ACC112 (cell line): Measurements from ENCODE around the gene MIGA1.
"Not testable (repeated sequence)": the region's sequence is repeated elsewhere in the genome, so short reads cannot be mapped to it uniquely, and the experiment has no call there.

ENCODE experiments used
- H2AFZ ChIP-seq: fragments of 200-600 bp; sonication (generic); one replicate; pipeline ENCODE4 v1.6.0; 2017; ENCODE audit warnings: antibody characterized with exemption, low read length; ENCODE audit not compliant: unreplicated experiment
- H3K27ac ChIP-seq: fragments of 200-600 bp; sonication (generic); 2 replicates; pipeline ENCODE4 v1.5.1; 2014; ENCODE audit warnings: low read depth, mild to moderate bottlenecking, antibody characterized with exemption, low read length, moderate library complexity
- H3K27me3 ChIP-seq: fragments of 200-600 bp; sonication (generic); 2 replicates; pipeline ENCODE4 v1.6.1; 2014; ENCODE audit warnings: mild to moderate bottlenecking, antibody characterized with exemption, low read length, moderate library complexity, mixed read lengths; ENCODE audit not compliant: insufficient read depth
- H3K36me3 ChIP-seq: fragments of 200-600 bp; sonication (generic); 2 replicates; pipeline ENCODE4 v1.6.1; 2016; ENCODE audit warnings: mild to moderate bottlenecking, antibody characterized with exemption, low read length, moderate library complexity, mixed read lengths; ENCODE audit not compliant: insufficient read depth
- H3K4me1 ChIP-seq: fragments of 200-600 bp; sonication (generic); one replicate; pipeline ENCODE4 v1.6.1; 2016; ENCODE audit warnings: low read length, mixed read lengths; ENCODE audit not compliant: insufficient read depth, unreplicated experiment, control insufficient read depth
- H3K4me3 ChIP-seq: fragments of 200-600 bp; sonication (generic); 2 replicates; pipeline ENCODE4 v1.5.1; 2014; ENCODE audit warnings: mild to moderate bottlenecking, low read depth, low read length
- H3K79me2 ChIP-seq: fragments of 200-600 bp; sonication (generic); one replicate; pipeline ENCODE4 v1.6.0; 2016; ENCODE audit warnings: low read length; ENCODE audit not compliant: control insufficient read depth, unreplicated experiment, insufficient read depth

MIGA1 gene

DNA sequence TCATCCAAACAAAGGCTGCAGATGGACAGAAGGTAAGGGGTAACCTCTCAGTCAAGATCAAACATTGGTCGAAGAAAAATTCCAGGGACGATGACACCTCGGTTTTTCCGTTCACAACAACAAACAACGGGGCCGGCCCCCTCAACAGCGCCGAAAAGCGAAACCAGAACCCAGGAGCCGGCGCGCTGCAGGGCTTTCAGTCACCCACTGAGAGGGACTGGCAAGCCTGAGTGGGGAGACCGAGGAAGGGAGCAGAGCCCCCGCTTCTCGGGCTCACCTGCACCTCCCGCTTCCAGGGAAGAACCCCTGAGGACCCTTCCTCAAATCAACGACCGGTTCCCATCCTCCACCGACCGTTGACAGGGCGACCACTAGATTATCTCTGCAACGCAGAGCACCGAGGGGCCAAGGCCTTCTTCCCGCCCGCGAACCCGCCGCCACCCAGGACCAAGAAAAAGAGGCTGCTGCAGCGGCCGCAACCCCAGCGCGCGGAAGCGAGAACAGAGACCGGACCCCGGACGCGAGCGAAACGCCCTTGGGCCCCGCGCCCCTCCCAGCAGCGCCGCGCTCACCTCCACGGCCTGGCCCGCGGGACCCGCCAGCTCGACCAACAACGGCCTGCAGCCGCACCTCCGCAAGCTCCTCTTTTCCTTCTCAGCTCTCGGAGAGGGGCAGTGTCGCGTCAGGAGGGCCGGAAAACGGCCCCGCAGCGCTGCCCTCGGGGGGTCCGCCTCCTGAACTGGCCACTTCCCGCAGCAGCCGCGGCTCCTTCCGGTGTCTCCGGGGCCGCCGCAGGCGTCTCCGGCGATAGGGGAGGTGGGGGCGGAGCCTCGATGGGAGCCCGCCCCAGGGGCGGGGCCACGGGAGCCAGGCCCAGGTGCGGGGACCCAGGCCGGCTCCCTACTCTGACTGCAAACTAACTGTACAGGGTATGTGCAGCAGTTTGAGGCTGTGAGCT, 20.1 kb upstream of the MIGA1 start, which contains the start of gene USP33:
Gene USP33 (minus strand): TSS at position 782 of the 958 bp plus-strand sequence. CDS start 18,155 bp downstream, outside the sequence.
- Histone ChIP-seq H3K4me1 (peaks cover 27% of the 10 kb centered on the region), H3K79me2 (peaks cover 52% of the 10 kb centered on the region), H3K27ac (peak within 1 kb of the TSS; percentile 79), H3K27me3 (no peaks in the 10 kb centered on the region), H2AFZ (peak within 1 kb of the TSS; percentile 82), H3K36me3 (no peaks in the 10 kb centered on the region), H3K4me3 (peak within 1 kb of the TSS; percentile 91)

DNA sequence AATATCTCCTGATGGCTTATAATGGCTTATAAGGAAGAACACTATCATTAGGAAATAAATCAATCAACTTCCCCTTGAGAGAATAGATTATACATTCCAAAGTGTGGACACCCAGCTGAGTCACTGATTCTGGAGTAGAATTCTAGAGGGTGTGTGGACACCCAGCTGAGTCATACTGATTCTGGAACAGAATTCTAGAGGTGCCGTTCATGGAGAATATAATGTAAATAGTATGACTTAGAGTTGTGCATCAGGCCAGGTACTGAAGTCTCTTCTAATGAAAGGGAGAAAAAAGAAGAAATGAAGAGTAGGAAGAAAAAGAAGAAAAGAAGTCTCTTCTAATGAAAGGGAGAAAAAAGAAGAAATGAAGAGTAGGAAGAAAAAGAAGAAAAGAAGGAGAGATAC, 17.4 kb upstream of the MIGA1 start:
- H3K36me3 ChIP-seq: no peaks in the 10 kb centered on the region
- no peak overlapping the region for H3K4me3 ChIP-seq
- no peaks in the 10 kb centered on the region for H3K27me3 ChIP-seq
- H3K27ac ChIP-seq: 0 out of 2 replicates have a peak overlapping the region, but pooled peaks have one; percentile 23
- H2AFZ ChIP-seq: no peak overlapping the region
- peaks cover 24% of the 10 kb centered on the region for H3K79me2 ChIP-seq
- peaks cover 13% of the 10 kb centered on the region for H3K4me1 ChIP-seq

DNA sequence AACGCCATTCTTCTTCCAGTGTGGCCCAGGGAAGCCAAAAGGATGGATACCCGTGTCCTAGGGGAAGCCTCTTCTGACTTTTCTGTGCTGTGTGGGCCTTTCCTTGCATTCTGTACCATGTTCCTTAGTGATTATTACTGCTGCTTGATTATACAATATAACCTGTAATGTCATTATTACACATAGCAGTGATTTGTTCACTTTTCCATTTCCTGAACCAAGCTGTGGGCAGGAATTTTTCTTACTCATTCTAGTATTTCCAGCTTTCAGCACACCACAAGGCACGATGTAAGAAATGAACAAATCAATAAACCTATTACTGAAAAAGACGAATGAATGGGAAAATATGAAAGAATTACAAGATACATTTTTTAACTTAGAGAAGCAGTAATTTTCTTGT, 11.4 kb upstream of the MIGA1 start:
- H3K27me3 ChIP-seq: no peaks in the 10 kb centered on the region
- H3K4me1 ChIP-seq: no peaks in the 10 kb centered on the region
- H3K4me3 ChIP-seq: no peak overlapping the region
- no peaks in the 10 kb centered on the region for H3K36me3 ChIP-seq
- no peak overlapping the region for H3K27ac ChIP-seq
- no peak overlapping the region for H2AFZ ChIP-seq
- no peaks in the 10 kb centered on the region for H3K79me2 ChIP-seq

DNA sequence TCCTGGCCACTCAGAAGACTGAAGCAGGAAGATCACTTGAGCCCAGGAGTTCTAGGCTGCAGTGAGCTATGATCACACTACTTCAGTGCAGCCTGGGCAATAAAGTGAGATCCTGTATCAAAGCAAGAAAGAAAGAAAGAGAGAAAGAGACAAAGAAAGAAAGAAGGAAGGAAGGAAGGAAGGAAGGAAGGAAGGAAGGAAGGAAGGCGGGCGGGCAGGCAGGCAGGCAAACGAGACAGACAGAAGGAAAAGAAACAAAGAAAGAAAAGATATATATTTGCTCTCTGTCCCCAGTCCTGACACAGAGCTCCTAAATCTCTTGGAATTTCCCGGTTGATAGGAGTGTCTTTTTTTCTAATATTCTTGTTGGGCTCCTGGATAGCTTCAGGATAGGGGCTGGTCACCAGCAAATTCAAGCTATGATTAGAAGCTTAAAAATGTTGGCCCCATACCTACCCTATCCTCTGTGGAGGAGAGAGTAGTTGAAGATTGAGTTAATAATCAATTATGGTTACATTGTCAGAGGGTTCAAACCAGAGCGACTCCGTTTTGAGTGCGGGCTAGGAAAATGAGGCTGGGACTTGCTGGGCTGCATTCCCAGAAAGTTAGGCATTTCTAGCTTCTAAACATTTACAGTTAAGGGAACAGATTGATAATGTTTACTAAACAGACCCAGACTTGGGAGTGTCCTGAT, 3.3 kb upstream of the MIGA1 start:
- no peaks in the 10 kb centered on the region for H3K27me3 ChIP-seq
- no peak overlapping the region for H2AFZ ChIP-seq
- H3K4me3 ChIP-seq: no peak overlapping the region
- peaks cover 20% of the 10 kb centered on the region for H3K79me2 ChIP-seq
- H3K27ac ChIP-seq: no peak overlapping the region
- peaks cover 3% of the 10 kb centered on the region for H3K4me1 ChIP-seq
- no peaks in the 10 kb centered on the region for H3K36me3 ChIP-seq

DNA sequence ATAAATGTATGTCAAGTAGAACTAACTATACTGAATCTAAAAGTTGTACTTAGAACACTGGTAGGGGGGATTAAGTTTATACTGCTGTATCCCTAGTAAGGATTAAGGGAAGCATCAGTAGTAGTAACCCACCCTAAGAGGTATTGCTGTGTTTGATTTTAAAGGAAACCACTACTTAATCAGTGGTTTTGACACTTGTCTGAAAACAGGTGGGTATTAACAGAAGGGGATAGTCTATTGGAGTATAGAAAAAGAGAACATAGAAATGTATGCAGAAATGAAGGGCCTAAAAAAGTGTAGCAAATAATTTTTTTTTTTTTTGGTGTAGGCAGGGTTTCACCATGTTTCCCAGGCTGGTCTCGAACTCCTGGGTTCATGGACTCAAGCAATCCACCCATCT, 2.2 kb downstream of the MIGA1 start:
- H2AFZ ChIP-seq: no peak overlapping the region
- H3K4me3 ChIP-seq: no peak overlapping the region
- peaks cover 15% of the 10 kb centered on the region for H3K36me3 ChIP-seq
- H3K27me3 ChIP-seq: no peaks in the 10 kb centered on the region
- no peak overlapping the region for H3K27ac ChIP-seq
- peaks cover 49% of the 10 kb centered on the region for H3K79me2 ChIP-seq
- H3K4me1 ChIP-seq: peaks cover 3% of the 10 kb centered on the region

DNA sequence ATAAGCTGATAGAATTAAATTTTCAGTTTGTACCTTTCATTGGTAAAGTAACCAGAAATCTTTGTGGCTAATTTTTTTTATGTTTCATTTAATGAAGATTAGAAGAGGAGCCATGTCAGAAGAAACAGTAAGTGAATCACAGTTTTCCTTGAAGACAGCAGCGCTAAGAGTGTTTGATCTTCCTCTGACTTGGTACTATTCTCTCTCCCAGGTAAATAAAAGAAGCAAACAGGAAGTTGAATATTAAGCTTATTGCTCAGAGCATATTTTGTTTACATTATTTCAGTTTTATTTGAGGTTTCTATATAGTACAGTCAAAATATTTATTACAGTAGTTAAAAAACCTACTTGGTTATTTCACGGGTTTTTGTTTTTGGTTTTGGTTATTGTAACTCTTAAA, 3.7 kb downstream of the MIGA1 start:
- Histone ChIP-seq H2AFZ (no peak overlapping the region), H3K27ac (no peak overlapping the region), H3K79me2 (peaks cover 49% of the 10 kb centered on the region), H3K4me1 (peaks cover 3% of the 10 kb centered on the region), H3K4me3 (no peak overlapping the region), H3K36me3 (peaks cover 21% of the 10 kb centered on the region), H3K27me3 (no peaks in the 10 kb centered on the region)

DNA sequence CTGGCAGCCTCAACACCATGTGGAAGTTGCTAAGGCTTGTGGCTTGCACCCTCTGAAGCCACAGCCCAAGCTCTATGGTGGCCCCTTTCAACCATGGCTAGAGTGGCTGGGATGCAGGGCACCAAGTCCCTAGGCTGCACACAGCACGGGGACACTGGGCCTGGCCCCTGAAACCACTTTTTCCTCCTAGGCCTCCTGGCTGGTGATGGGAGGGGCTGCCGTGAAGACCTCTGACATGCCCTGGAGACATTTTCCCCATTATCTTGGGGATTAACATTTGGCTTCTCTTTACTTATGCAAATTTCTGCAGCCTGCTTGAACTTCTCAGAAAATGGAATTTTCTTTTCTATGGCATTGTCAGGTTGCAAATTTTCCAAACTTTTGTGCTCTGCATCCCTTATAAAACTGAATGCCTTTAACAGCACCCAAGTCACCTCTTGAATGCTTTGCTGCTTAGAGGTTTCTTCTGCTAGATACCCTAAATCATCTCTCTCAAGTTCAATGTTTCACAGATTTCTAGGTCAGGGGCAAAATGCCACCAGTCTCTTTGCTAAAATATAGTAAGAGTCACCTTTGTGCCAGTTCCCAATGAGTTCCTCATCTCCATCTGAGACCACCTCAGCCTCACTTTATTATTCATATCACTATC, 6.8 kb downstream of the MIGA1 start:
- H3K79me2 ChIP-seq: peaks cover 33% of the 10 kb centered on the region
- not testable (repeated sequence) for H3K4me3 ChIP-seq, H3K27me3 ChIP-seq, H2AFZ ChIP-seq, H3K27ac ChIP-seq, H3K4me1 ChIP-seq
- H3K36me3 ChIP-seq: peaks cover 31% of the 10 kb centered on the region

DNA sequence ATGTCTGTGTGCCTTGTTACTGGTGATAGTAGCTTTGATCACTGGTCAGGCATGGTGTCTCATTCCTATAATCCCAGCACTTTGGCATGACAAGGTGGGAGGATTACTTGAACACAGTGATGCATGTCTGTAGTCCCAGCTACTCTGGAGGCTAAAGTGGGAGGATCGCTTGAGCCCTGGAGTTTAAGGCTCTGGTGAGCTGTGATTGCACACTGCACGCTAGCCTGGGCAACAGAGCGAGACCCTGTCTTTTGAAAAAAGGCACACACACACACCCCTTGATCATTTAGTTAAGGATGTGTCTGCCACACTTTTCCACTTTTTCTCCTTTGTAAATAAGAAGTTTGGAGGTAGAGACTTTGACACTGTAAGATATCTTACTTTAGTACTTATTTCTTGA, 15.1 kb downstream of the MIGA1 start:
- peaks cover 10% of the 10 kb centered on the region for H3K79me2 ChIP-seq
- peaks cover under 1% of the 10 kb centered on the region; the same call in 1 of the 2 replicates for H3K36me3 ChIP-seq
- no peak overlapping the region for H2AFZ ChIP-seq
- H3K27ac ChIP-seq: no peak overlapping the region
- H3K27me3 ChIP-seq: no peaks in the 10 kb centered on the region
- H3K4me1 ChIP-seq: no peaks in the 10 kb centered on the region
- no peak overlapping the region for H3K4me3 ChIP-seq

DNA sequence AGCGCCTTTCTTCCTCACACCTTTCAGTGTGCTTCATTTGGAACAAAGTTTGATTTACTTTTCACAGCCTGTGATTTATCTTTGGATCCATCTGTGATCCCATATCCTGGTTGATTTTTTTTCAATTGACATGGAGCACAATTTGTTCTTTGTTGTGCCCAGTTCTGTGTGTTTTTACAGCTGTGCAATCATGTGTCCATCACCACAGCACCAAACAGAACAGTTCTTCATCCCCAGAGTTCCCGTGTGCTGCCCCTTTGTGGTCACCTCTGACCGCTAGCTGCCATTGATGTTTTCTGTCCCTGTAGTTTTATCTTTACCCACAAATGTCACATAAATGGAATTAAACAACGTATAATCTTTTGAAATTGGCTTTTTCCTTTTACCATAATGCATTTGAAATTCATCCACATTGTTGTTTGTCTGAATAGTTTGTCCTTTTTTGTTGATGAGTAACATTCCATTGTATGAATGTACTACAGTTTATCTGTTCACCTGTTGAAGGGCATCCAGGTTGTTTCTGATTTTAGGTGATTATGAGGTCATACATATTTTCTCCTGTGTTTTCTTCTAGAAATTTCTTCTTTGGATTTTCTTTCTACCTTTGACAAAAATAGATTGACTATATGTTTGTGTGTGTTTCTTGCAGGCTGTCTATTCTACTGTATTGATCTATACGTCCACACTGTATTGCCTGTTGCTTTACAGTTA, 17.4 kb downstream of the MIGA1 start:
- Histone ChIP-seq H3K79me2 (peaks cover 13% of the 10 kb centered on the region), H3K4me1 (no peaks in the 10 kb centered on the region), H2AFZ (no peak overlapping the region), H3K27me3 (no peaks in the 10 kb centered on the region), H3K4me3 (no peak overlapping the region), H3K27ac (no peak overlapping the region), H3K36me3 (no peaks in the 10 kb centered on the region)

DNA sequence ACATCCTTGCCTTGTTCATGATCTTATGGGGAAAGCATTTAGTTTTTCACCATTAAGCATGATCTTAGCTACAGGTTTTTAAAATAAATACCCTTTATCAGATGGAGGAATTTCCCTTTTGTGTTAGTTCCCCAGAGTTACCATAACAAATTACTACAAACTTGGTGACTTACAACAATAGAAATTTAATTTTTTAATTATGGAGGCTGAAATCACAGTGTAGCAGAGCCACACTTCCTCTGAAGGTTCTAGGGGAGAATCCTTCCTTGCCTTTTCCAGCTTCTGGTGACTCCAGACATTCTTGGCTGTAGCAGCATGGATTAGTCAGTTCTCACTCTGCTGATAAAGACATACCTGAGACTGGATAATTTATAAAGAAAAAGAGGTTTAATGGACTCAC, 18.5 kb downstream of the MIGA1 start:
- Histone ChIP-seq H2AFZ (no peak overlapping the region), H3K4me1 (no peaks in the 10 kb centered on the region), H3K79me2 (peaks cover 10% of the 10 kb centered on the region), H3K27me3 (no peaks in the 10 kb centered on the region), H3K27ac (no peak overlapping the region), H3K4me3 (no peak overlapping the region), H3K36me3 (no peaks in the 10 kb centered on the region)
